CD14-positive monocyte (primary cell): ENCODE results near the gene BIN1. TPM values are rescaled to one million over a fixed set of nuclear protein-coding genes. Genes with fewer than 3 reads are reported as not detected.
A peak's percentile ranks its signal among the peaks of the same experiment; 100 is the strongest.

ENCODE experiments used
- DNase-seq, 3 donors: peaks; one replicate each; pipeline ENCODE4 v3.0.0-alpha.2; 2011 to 2022
- H2AFZ ChIP-seq: 2 replicates; pipeline ENCODE4 v1.6.0; 2012; ENCODE audit warnings: mild to moderate bottlenecking, low read depth, low read length, inconsistent platforms; ENCODE audit not compliant: insufficient read depth, poor library complexity, severe bottlenecking
- H3K27ac ChIP-seq, 2 donors: 1 replicate in 1 of 2; 2 replicates in 1 of 2; pipeline ENCODE4 v1.5.1; 2012 to 2013; ENCODE audit warnings: low read length in 2 of 2, control low read depth in 1 of 2, inconsistent platforms in 1 of 2, low read depth in 1 of 2, mild to moderate bottlenecking in 1 of 2
- H3K27me3 ChIP-seq, 2 donors: one replicate each; pipeline versions ENCODE4 v1.6.0 to v1.6.1; 2011 to 2013; ENCODE audit warnings: low read length in 2 of 2; ENCODE audit not compliant: control insufficient read depth in 2 of 2, insufficient read depth in 2 of 2
- H3K36me3 ChIP-seq, 2 donors: replicated peaks in 1 of 2; 1 replicate in 1 of 2; 2 replicates in 1 of 2; pipeline versions ENCODE4 v1.5.1 to v1.6.1; 2012 to 2013; ENCODE audit warnings: low read length in 2 of 2, control low read depth in 1 of 2, inconsistent platforms in 1 of 2, mild to moderate bottlenecking in 1 of 2; ENCODE audit not compliant: insufficient read depth in 2 of 2, control insufficient read depth in 1 of 2
- H3K4me1 ChIP-seq, 2 donors: 1 replicate in 1 of 2; 2 replicates in 1 of 2; pipeline versions ENCODE4 v1.5.1 to v1.6.1; 2012 to 2013; ENCODE audit warnings: low read length in 2 of 2, control low read depth in 1 of 2, inconsistent platforms in 1 of 2, mild to moderate bottlenecking in 1 of 2, moderate library complexity in 1 of 2; ENCODE audit not compliant: insufficient read depth in 2 of 2, control insufficient read depth in 1 of 2
- H3K4me2 ChIP-seq: replicated peaks from 2 replicates; pipeline ENCODE3; 2012; ENCODE audit warnings: low read length, moderate library complexity, mild to moderate bottlenecking; ENCODE audit not compliant: poor library complexity, severe bottlenecking; ENCODE audit errors: extremely low read depth
- H3K4me3 ChIP-seq, 3 experiments: fragments of 200-600 bp in 1 of 3; sonication (generic) in 1 of 3; replicated peaks in 1 of 3; 1 replicate in 2 of 3; 2 replicates in 1 of 3; pipeline ENCODE4 v1.5.1; 2011 to 2013; ENCODE audit warnings: low read length in 3 of 3, mild to moderate bottlenecking in 3 of 3, control low read depth in 2 of 3, low read depth in 2 of 3, inconsistent platforms in 1 of 3, moderate library complexity in 1 of 3
- H3K79me2 ChIP-seq: 2 replicates; pipeline ENCODE4 v1.6.0; 2012; ENCODE audit warnings: mild to moderate bottlenecking, control low read depth, inconsistent platforms, low read length, moderate library complexity; ENCODE audit not compliant: insufficient read depth
- H3K9ac ChIP-seq: 2 replicates; pipeline ENCODE4 v1.6.0; 2017; ENCODE audit warnings: low read length, mild to moderate bottlenecking; ENCODE audit not compliant: insufficient read depth, poor library complexity, severe bottlenecking
- H3K9me3 ChIP-seq, 2 donors: replicated peaks in 1 of 2; 1 replicate in 1 of 2; 2 replicates in 1 of 2; pipeline versions ENCODE4 v1.5.1 to v1.6.1; 2012 to 2013; ENCODE audit warnings: low read length in 2 of 2, control low read depth in 1 of 2; ENCODE audit not compliant: control insufficient read depth in 1 of 2, insufficient read depth in 1 of 2
- H4K20me1 ChIP-seq: 2 replicates; pipeline ENCODE4 v1.6.0; 2012; ENCODE audit warnings: mild to moderate bottlenecking, low read length, control low read depth, moderate library complexity; ENCODE audit not compliant: insufficient read depth
- H3K27ac Mint-ChIP-seq, 7 donors: one replicate each; pipeline ENCODE4 v1.8.0; 2020; ENCODE audit warnings: mild to moderate bottlenecking in 7 of 7, mixed read lengths in 7 of 7, moderate library complexity in 6 of 7, inconsistent platforms in 2 of 7
- H3K27me3 Mint-ChIP-seq, 3 donors: one replicate each; pipeline ENCODE4 v1.8.0; 2021 to 2022; ENCODE audit warnings: low read depth in 3 of 3, mild to moderate bottlenecking in 3 of 3, mixed read lengths in 3 of 3, moderate library complexity in 3 of 3, inconsistent platforms in 1 of 3
- H3K36me3 Mint-ChIP-seq, 2 donors: one replicate each; pipeline ENCODE4 v1.8.0; 2020; ENCODE audit warnings: mixed read lengths in 2 of 2, inconsistent platforms in 1 of 2, mild to moderate bottlenecking in 1 of 2
- H3K4me1 Mint-ChIP-seq: one replicate; pipeline ENCODE4 v1.8.0; 2020; ENCODE audit warnings: mild to moderate bottlenecking, mixed read lengths
- H3K4me3 Mint-ChIP-seq, 2 donors: one replicate each; pipeline ENCODE4 v1.8.0; 2020; ENCODE audit warnings: mild to moderate bottlenecking in 2 of 2, mixed read lengths in 2 of 2, moderate library complexity in 1 of 2
- H3K9me3 Mint-ChIP-seq, 7 donors: one replicate each; pipeline ENCODE4 v1.8.0; 2020 to 2022; ENCODE audit warnings: mixed read lengths in 7 of 7, mild to moderate bottlenecking in 6 of 7, moderate library complexity in 6 of 7, inconsistent platforms in 2 of 7
- WGBS: methylation state at CpG from one replicate; pipeline ENCODE4 v1.1.5; 2013; ENCODE audit warnings: missing lambda C conversion rate; ENCODE audit not compliant: insufficient coverage; 5-methylcytosine and 5-hydroxymethylcytosine counted together
- intact Hi-C, 2 donors: fragments of 100-400 bp; cut with micrococcal nuclease; formaldehyde crosslinking; loops; one replicate each; pipeline versions ENCODE4 v1.15.0 to v1.15.1; 2023
- polyA plus RNA-seq, 3 donors: library from polyadenylated mRNA; depleted of rRNA in 1 of 3; unstranded in 2 of 3; stranded (reverse) in 1 of 3; fragments of 300-500 nt in 2 of 3; fragments of >200 nt in 1 of 3; fragmentation: Illumina TruSeq in 2 of 3; gene quantifications; 1 replicate in 2 of 3; 2 replicates in 1 of 3; pipeline ENCODE4 v1.2.3, GENCODE V29; 2012 to 2021
- TF ChIP-seq, protein P1 (sequence below): fragments of 200-600 bp; IDR thresholded peaks from one replicate; pipeline ENCODE4 v1.8.0; 2022; ENCODE audit warnings: antibody characterized with exemption, mild to moderate bottlenecking

Gene BIN1
- polyA plus RNA-seq, 3 donors = 3.4 to 7.5 (median 4.1) TPM

- Histone ChIP-seq H3K4me1 (peaks cover 16 to 18% of the 10 kb centered on the region in 2 donors), H3K27me3 (peaks cover 0 to 2% of the 10 kb centered on the region in 2 donors), H4K20me1 (no peaks in the 10 kb centered on the region), H3K9ac (peak overlapping the region; percentile 2), H2AFZ (peak overlapping the region; percentile 5), H3K36me3 (no peaks in the 10 kb centered on the region), H3K27ac (peak overlapping the region in 1 of 2 donors; percentile 77), H3K4me3 (no peak overlapping the region), H3K79me2 (no peaks in the 10 kb centered on the region), H3K9me3 (no peaks in the 10 kb centered on the region), H3K4me2 (no peak overlapping the region)
- no peak for DNase-seq
- Mint-ChIP-seq H3K9me3 (peaks cover 0 to 1% (median 0%) of the 10 kb centered on the region in 7 donors), H3K27me3 (peaks cover 6 to 13% (median 8%) of the 10 kb centered on the region in 3 donors), H3K36me3 (no peaks in the 10 kb centered on the region), H3K4me3 (no peak overlapping the region), H3K4me1 (peaks cover 17% of the 10 kb centered on the region), H3K27ac (peak overlapping the region; percentile 66 to 85 (median 78))
- TF ChIP-seq, protein P1, sequence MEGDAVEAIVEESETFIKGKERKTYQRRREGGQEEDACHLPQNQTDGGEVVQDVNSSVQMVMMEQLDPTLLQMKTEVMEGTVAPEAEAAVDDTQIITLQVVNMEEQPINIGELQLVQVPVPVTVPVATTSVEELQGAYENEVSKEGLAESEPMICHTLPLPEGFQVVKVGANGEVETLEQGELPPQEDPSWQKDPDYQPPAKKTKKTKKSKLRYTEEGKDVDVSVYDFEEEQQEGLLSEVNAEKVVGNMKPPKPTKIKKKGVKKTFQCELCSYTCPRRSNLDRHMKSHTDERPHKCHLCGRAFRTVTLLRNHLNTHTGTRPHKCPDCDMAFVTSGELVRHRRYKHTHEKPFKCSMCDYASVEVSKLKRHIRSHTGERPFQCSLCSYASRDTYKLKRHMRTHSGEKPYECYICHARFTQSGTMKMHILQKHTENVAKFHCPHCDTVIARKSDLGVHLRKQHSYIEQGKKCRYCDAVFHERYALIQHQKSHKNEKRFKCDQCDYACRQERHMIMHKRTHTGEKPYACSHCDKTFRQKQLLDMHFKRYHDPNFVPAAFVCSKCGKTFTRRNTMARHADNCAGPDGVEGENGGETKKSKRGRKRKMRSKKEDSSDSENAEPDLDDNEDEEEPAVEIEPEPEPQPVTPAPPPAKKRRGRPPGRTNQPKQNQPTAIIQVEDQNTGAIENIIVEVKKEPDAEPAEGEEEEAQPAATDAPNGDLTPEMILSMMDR = no peak
- intact Hi-C loops = no loop called here
- WGBS = 88% methylated on average over 8 of the region's 8 CpGs
Observed at GRCh38 chr2:127015106-127015910, 91.6 kb downstream of the BIN1 start.

GRCh38 chr2:127014630-127015029 lies 92.3 kb downstream of the BIN1 start:
- intact Hi-C loops = no loop called here
- Histone ChIP-seq H3K9ac (peak overlapping the region; percentile 2), H4K20me1 (no peaks in the 10 kb centered on the region), H3K27ac (peak overlapping the region; percentile 40 to 77), H3K36me3 (no peaks in the 10 kb centered on the region), H3K27me3 (peaks cover 0 to 4% of the 10 kb centered on the region in 2 donors), H3K4me3 (no peak overlapping the region), H3K4me1 (peaks cover 16 to 18% of the 10 kb centered on the region in 2 donors), H3K79me2 (no peaks in the 10 kb centered on the region), H3K4me2 (no peak overlapping the region), H2AFZ (no peak overlapping the region), H3K9me3 (no peaks in the 10 kb centered on the region)
- Mint-ChIP-seq H3K27ac (peak overlapping the region; percentile 66 to 85 (median 82)), H3K36me3 (no peaks in the 10 kb centered on the region), H3K27me3 (peaks cover 6 to 13% (median 8%) of the 10 kb centered on the region in 3 donors), H3K4me3 (no peak overlapping the region), H3K4me1 (peaks cover 17% of the 10 kb centered on the region), H3K9me3 (peaks cover 0 to 3% (median 0%) of the 10 kb centered on the region in 7 donors)
- DNase-seq = peak; percentile 72 to 85 (median 79)
- no CpG with 5 or more reads among the region's 4 CpGs for WGBS
- TF ChIP-seq, protein P1 = no peak
